Astrocyte of the cerebellum (primary cell): ENCODE results near the gene WDR77.

Experiments
- DNase-seq: peaks from one replicate; pipeline ENCODE4 v3.0.0-alpha.2; 2011; ENCODE audit warnings: low read depth
- H3K4me3 ChIP-seq: 2 replicates; pipeline ENCODE4 v1.5.1; 2011; ENCODE audit warnings: mild to moderate bottlenecking, low read depth, low read length, moderate library complexity
- CTCF ChIP-seq: IDR thresholded peaks from 2 replicates; pipeline ENCODE4 v1.5.1; 2012; ENCODE audit warnings: low read length, low read depth, moderate library complexity, mild to moderate bottlenecking; ENCODE audit errors: missing control alignments
- in situ Hi-C: cut with HindIII; loops from 2 replicates; pipeline ENCODE4 v1.10.0; 2017; ENCODE audit warnings: low sequenced_read_pairs

WDR77 gene

GRCh38 chr1:111439461-111440351, 9.3 kb downstream of the WDR77 start:
- no peak for DNase-seq
- TF ChIP-seq CTCF = no peak
- in situ Hi-C loops = no loop called here
- H3K4me3 ChIP-seq = no peak overlapping the region

GRCh38 chr1:111436726-111437125, 12.3 kb downstream of the WDR77 start:
- H3K4me3 ChIP-seq = no peak overlapping the region
- in situ Hi-C loops = no loop called here
- no peak for TF ChIP-seq CTCF
- DNase-seq = no peak

GRCh38 chr1:111424281-111424680, 24.8 kb downstream of the WDR77 start:
- H3K4me3 ChIP-seq = no peak overlapping the region
- DNase-seq = no peak
- in situ Hi-C loops = no loop called here
- TF ChIP-seq CTCF = no peak

GRCh38 chr1:111422546-111423391, 26.3 kb downstream of the WDR77 start:
- DNase-seq = no peak
- no peak overlapping the region for H3K4me3 ChIP-seq
- in situ Hi-C loops = no loop called here
- no peak for TF ChIP-seq CTCF

- in situ Hi-C loops = no loop called here
- no peak overlapping the region for H3K4me3 ChIP-seq
- DNase-seq = no peak
- TF ChIP-seq CTCF = no peak
These were observed 28.7 kb downstream of the WDR77 start for GRCh38 chr1:111420377-111420776.

GRCh38 chr1:111419037-111419436, 30.0 kb downstream of the WDR77 start:
- no peak overlapping the region for H3K4me3 ChIP-seq
- no peak for TF ChIP-seq CTCF
- no peak for DNase-seq
- in situ Hi-C loops = no loop called here
